Measurements from ENCODE around the gene MRAP.
"Not testable (repeated sequence)": the region's sequence is repeated elsewhere in the genome, so short reads cannot be mapped to it uniquely, and the experiment has no call there.

The MRAP gene

GRCh38 chr21:32300117-32300681, 1.5 kb downstream of the MRAP start:
- no peak for DNase-seq (ENCODE audit: low spot score)

DNA sequence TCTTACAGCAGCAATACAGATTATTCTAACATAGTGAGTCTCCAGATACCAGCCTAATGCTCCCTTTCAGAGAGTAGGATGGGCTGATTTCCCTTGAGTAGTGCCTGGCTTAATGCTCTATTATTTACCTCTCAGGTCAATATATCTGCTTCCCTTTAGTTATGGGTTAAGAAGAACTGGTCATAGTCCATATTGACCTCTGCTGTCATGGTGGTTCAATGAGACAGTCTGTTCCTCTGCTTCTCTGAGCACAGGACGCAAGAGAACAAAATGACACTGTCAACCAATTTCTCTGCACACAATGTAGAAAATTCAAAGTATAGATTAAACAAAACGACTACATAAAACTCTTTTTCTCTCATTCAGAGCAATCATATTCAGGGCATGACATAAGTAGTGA, 2.9 kb downstream of the MRAP start:
- no peak for DNase-seq (ENCODE audit: low spot score)

GRCh38 chr21:32302560-32302959, 3.9 kb downstream of the MRAP start:
- DNase-seq (ENCODE audit: low spot score) = no peak

DNA sequence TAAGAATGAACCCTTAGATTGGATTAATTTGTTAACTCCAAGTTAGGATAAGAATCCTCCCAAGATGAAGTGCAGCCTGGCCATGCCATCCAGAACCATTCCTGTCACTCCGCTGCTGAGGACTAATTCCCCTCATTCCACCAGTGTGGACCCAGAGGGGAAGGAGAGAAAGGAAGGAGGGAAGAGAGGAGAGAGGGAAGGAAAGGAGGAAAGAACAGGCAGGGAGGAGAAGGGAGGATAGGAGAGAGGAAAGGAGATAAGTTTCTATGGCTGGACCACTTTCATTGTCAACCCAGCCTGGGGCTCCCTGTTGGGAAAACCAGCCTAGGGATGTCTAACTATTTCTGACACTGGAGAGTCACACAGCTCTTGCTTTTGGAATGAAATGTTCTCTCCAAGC, 4.7 kb downstream of the MRAP start:
- DNase-seq (ENCODE audit: low spot score) = no peak

DNA sequence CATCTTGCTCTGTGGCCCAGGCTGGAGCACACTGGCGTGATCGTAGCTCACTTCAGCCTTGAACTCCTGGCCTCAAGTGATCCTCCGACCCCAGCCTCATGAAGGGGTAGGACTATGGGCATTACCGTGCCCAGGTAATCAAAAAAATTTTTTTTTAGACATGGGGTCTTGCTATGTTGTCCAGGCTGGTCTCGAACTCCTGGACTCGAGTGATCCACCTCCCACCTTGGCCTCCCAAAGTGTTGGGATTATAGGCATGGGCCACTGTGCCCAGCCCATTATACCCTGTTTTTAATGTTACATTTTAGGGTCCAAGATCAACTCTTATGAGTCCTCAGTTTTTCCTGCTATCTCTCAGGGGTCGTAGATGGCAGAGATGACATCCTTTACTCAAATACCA, 6.3 kb downstream of the MRAP start:
- no peak for DNase-seq (ENCODE audit: low spot score)

DNA sequence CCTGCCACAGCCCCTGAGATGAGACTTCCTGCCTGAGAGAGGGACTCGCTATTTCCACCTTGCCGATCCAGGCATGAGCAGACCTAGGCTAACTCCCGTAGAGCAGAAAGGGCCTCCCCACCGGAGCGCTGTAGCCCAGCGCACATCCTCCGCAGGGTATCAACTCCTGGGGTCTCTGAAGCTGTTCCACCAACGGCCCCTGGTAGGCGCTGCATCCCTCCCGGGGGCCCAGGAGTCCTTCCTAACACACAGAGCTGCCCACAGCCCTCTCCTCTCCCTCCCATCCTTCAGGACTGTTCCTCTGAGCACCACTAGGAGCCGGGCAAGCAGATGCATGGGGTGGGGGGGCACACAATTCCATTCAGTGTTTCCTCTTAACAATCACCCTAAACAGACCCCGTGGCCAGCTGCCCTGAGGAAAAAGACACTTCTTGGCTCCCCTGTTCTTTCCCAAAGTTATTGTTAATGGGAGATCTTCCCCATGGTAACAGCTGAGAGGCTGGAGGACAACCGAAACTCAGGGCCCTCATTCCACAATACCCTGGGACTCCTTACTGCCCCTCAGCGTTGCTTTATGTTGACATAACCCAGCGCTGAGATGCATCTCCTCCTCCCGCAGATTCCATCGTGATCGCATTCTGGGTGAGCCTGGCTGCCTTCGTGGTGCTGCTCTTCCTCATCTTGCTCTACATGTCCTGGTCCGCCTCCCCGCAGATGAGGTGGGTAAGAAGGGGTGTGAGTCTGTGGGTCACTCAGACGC, 7.5 kb downstream of the MRAP start:
- peak; percentile 86 for DNase-seq (ENCODE audit: low spot score)

GRCh38 chr21:32307706-32308105, 9.1 kb downstream of the MRAP start:
- no peak for DNase-seq (ENCODE audit: low spot score)

GRCh38 chr21:32308696-32309095, 10.0 kb downstream of the MRAP start:
- no peak for DNase-seq (ENCODE audit: low spot score)

DNA sequence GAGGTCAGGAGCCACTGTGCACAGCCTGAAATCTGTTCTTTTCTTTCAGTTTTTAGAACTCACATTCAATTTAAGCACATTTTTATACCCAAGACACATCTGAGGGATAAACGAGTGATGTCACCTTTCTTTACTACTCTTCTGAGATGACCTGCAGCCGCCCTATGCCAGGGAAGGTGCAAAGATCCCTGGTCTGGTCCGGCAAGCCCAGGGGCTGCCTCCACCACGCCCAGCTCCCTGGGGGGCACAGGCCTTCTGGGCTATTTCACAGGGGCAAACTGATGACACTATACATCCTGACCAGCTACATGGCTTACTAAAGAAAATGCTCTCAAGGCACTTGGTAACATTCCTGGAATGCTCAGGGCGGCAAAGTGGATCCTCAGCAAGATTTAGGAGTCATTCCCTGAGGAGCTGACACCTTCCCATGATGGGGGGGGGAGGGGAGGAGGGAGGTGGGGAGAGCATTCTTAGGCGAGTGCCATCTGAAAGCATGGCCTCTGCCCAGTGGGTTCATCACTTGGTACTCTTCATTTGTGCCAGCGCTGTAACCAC, 11.3 kb downstream of the MRAP start:
- DNase-seq (ENCODE audit: low spot score) = no peak

DNA sequence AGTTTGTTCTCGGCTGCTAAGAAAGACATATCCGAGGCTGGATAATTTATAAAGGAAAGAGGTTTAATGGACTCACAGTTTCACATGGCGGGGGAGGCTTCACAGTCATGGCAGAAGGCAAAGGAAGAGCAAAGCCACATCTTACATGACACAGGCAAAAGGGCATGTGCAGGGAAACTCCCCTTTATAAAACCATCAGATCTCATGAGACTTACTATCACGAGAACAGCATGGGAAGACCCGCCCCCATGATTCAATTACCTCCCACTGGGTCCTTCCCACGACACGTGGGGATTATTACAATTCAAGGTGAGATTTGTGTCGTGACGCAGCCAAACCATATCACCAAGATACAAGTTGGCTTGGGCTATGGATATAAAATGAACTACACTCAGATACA, 12.3 kb downstream of the MRAP start:
- DNase-seq (ENCODE audit: low spot score) = not testable (repeated sequence)

DNA sequence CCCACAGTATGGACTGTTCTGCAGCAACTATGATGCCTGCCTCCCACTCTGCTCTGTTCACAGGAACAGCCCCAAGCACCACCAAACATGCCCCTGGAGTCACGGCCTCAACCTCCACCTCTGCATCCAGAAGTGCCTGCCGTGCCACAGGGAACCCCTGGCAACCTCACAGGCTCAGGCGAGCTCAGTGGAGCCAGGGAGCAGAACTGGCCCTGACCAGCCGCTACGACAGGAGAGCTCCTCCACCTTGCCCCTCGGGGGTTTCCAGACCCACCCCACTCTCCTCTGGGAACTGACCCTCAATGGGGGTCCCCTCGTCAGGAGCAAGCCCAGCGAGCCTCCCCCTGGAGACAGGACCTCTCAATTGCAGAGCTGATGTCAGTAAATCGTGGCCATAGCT, 13.0 kb downstream of the MRAP start:
- no peak for DNase-seq (ENCODE audit: low spot score)

- no peak for DNase-seq (ENCODE audit: low spot score)
Observed at GRCh38 chr21:32312326-32312725, 13.7 kb downstream of the MRAP start.

- DNase-seq (ENCODE audit: low spot score) = no peak
Observed at GRCh38 chr21:32312976-32313375, 14.3 kb downstream of the MRAP start.

DNA sequence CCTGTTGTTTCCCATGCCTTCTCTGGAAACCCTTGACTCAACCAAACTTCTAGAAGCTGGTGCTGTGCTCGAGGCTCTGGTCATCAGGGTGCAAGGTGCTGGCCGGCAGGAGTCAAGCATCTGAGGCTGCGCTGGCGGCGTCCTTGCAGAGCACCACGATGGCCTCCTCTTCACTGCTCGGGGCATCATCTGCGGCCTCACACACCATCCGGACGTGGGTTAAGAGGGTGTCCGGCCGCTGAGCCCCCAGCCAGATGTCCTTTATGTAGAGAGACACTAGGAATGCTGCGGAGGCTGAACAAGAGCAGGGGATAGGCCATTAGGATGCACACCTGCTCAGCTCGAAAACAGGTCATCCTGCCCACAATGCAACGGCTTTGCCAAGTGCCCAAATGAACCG, 16.2 kb downstream of the MRAP start:
- DNase-seq (ENCODE audit: low spot score) = no peak

DNA sequence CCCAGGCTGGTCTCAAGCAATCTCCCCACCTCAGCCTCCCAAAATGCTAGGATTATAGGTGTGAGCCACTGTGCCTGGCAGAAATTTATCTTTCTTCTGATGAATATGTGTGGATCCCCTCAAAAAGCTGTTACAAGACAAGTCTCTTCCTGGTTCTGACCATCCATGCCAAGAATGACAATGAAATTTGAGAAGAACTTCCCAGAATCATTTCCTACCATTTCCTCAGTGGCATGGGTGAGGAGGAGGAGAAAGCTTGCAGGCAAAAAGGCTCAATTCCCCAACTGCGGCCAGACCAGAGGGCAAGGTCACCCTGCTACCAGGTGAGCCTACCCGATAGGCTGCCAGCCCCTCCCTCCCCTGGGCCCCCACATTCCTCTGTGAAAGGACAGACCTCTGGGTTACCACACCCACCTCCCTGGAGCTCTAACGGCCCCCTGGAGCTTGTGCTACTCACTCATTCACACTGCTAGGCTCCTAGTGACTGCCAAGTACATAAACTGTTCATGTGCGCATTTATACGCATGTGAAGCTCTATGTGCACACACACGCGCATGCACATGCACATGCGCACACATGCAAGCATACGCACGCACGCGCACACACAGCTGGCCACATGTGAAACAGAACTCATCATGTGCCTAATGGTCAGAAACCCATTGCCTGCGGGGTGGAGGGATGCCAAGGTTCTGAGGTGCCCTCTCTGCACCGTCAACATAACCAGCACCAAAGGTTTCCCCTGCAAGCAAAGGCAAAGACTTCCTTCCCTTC, 17.0 kb downstream of the MRAP start:
- no peak for DNase-seq (ENCODE audit: low spot score)

GRCh38 chr21:32316361-32317215, 17.9 kb downstream of the MRAP start:
- DNase-seq (ENCODE audit: low spot score) = no peak

- no peak for DNase-seq (ENCODE audit: low spot score)
Observed at GRCh38 chr21:32317726-32318125, 19.1 kb downstream of the MRAP start.

DNA sequence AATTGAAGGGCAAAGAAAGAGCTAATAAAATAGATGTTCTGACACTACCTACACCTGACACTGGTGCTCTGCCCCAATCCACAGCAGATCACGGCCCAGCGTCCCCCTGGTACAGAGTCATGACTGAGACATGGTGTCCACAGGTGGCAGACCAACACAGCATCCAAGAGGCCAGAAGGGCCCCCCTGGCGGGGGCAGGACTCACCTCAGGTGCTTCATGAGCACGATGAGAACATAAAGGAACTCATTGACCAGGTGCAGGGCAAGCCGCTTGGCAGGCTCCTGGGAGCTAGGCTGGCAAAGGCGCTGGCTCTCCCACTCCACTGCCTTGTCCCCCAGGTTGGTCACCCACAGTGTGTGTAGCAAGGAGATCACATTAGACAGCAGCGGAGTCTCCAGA, 20.4 kb downstream of the MRAP start:
- no peak for DNase-seq (ENCODE audit: low spot score)

DNA sequence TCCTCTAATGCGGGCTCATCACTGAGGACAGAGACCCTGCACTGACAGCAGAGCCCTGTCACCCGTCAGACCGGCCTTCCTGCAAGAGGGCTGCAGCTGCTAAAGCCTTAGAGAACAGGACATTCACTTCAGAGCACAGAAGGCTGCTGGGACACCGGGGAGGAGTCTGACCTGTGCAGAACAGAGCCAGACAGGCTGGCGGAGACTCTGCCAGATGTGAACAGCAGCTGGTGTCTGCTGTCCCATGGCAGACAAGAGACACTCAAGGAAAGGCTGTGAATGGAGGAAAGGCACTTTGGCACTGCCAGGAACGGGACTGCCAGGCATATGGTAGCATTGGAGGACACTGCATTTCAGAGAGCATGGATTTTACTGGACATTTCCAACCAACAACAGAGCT, 21.4 kb downstream of the MRAP start:
- DNase-seq (ENCODE audit: low spot score) = no peak

- DNase-seq (ENCODE audit: low spot score) = no peak
Observed at GRCh38 chr21:32320726-32321125, 22.1 kb downstream of the MRAP start.

GRCh38 chr21:32321480-32321879, 22.8 kb downstream of the MRAP start:
- no peak for DNase-seq (ENCODE audit: low spot score)

DNA sequence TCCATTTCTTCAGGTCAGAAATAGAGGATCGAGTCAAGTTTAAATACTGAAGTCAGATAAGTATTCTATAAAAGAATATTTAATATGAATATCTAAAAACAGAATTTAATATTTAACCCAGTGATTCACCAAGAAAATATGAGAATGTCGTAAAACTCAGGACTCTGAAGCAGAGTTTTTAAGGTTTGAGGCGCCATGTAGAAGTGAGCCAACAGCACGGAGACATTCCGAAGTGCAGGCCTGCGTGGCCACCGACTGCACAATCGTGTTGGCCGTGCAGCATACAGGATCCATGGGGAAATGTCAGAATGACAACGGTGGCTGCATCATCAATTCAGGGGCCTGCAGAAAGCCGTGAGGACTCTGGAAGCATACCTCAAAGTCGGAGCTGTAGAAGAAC, 23.4 kb downstream of the MRAP start:
- DNase-seq (ENCODE audit: low spot score) = no peak
